HepG2 (cell line): ENCODE results near the gene ILKAP. TPM values are rescaled to one million over a fixed set of nuclear protein-coding genes. Genes with fewer than 3 reads are reported as not detected.

Experiments
- ASH2L ChIP-seq: fragments of 300-600, 200-600 bp; sonication (generic); IDR thresholded peaks from 2 replicates; pipeline ENCODE4 v1.7.0; 2017; ENCODE audit warnings: low read depth, mild to moderate bottlenecking, moderate library complexity, mixed read lengths, low read length; ENCODE audit not compliant: insufficient read length
- CSRNP1 ChIP-seq: sonication (generic); formaldehyde crosslinking; IDR thresholded peaks from 2 replicates; pipeline ENCODE4 v1.8.1; 2023; ENCODE audit warnings: mild to moderate bottlenecking, missing genetic modification reagents
- FOSL1 ChIP-seq: sonication (generic); formaldehyde crosslinking; IDR thresholded peaks from 2 replicates; pipeline ENCODE4 v1.9.0; 2021; ENCODE audit warnings: missing genetic modification reagents, borderline replicate concordance
- NR2F6 ChIP-seq, 2 experiments: IDR thresholded peaks; 2 replicates each; pipeline ENCODE4 v1.6.1; 2016; ENCODE audit warnings: antibody characterized with exemption in 1 of 2, mild to moderate bottlenecking in 1 of 2
- PHB2 ChIP-seq: fragments of 450-650 bp; IDR thresholded peaks from 2 replicates; pipeline ENCODE4 v1.6.1; 2018; ENCODE audit not compliant: partially characterized antibody
- PREB ChIP-seq: sonication (generic); formaldehyde crosslinking; IDR thresholded peaks from 2 replicates; pipeline ENCODE4 v1.4.0; 2020; ENCODE audit warnings: missing genetic modification reagents
- RAD21 ChIP-seq: fragments of 450-650 bp; formaldehyde crosslinking; IDR thresholded peaks from 2 replicates; pipeline ENCODE4 v1.5.0; 2020; ENCODE audit warnings: mild to moderate bottlenecking
- RERE ChIP-seq: IDR thresholded peaks from 2 replicates; pipeline ENCODE4 v1.6.1; 2016; ENCODE audit warnings: low read depth, missing genetic modification reagents, missing compliant biosample characterization
- RXRB ChIP-seq: IDR thresholded peaks from 2 replicates; pipeline ENCODE4 v1.6.1; 2016; ENCODE audit warnings: borderline replicate concordance, missing genetic modification reagents, missing compliant biosample characterization
- THAP11 ChIP-seq: IDR thresholded peaks from 2 replicates; pipeline ENCODE4 v1.6.1; 2016; ENCODE audit warnings: missing biosample characterization, missing genetic modification reagents
- TOPORS ChIP-seq: sonication (generic); formaldehyde crosslinking; IDR thresholded peaks from 2 replicates; pipeline ENCODE4 v1.8.0; 2023; ENCODE audit warnings: mild to moderate bottlenecking, missing genetic modification reagents
- ZNF180 ChIP-seq: sonication (generic); formaldehyde crosslinking; IDR thresholded peaks from 2 replicates; pipeline ENCODE4 v1.4.0; 2020; ENCODE audit warnings: low read depth, missing genetic modification reagents, borderline replicate concordance
- ZNF556 ChIP-seq: sonication (generic); formaldehyde crosslinking; IDR thresholded peaks from 2 replicates; pipeline ENCODE4 v1.4.0; 2020; ENCODE audit warnings: mild to moderate bottlenecking, missing genetic modification reagents, borderline replicate concordance
- ZNF574 ChIP-seq: sonication (generic); formaldehyde crosslinking; IDR thresholded peaks from 2 replicates; pipeline ENCODE4 v1.4.0; 2020; ENCODE audit warnings: missing genetic modification reagents
- ZNF605 ChIP-seq: sonication (generic); formaldehyde crosslinking; IDR thresholded peaks from 2 replicates; pipeline ENCODE4 v1.8.0; 2022; ENCODE audit warnings: mild to moderate bottlenecking, missing genetic modification reagents
- ZZZ3 ChIP-seq: sonication (generic); formaldehyde crosslinking; IDR thresholded peaks from 2 replicates; pipeline ENCODE4 v1.4.0; 2020; ENCODE audit warnings: missing genetic modification reagents, mild to moderate bottlenecking, borderline replicate concordance
- polyA plus RNA-seq, 8 experiments: library from polyadenylated mRNA; depleted of rRNA in 3 of 8; stranded (reverse) in 7 of 8; unstranded in 1 of 8; fragments of >200 nt; fragmentation: Illumina TruSeq in 4 of 8; extraction: Trizol in 4 of 8; gene quantifications; 2 replicates each; pipeline versions ENCODE4 v1.2.1 to v1.2.3, GENCODE V29; 2011 to 2016; ENCODE audit warnings: low read depth in 4 of 8, missing spikeins in 1 of 8, mixed read lengths in 1 of 8; ENCODE audit not compliant: insufficient read depth in 1 of 8
- total RNA-seq, 5 experiments: library from RNA; depleted of rRNA; stranded (reverse); fragments of >200 nt; fragmentation: Illumina TruSeq; extraction: Trizol; gene quantifications; 2 replicates each; pipeline ENCODE4 v1.2.3, GENCODE V29; 2016; ENCODE audit warnings: low read depth in 1 of 5
- TF ChIP-seq, protein P1 (sequence below): sonication (generic); formaldehyde crosslinking; IDR thresholded peaks from 2 replicates; pipeline ENCODE4 v1.4.0; 2020; ENCODE audit warnings: missing genetic modification reagents

Gene ILKAP
- total and polyA plus RNA-seq, 2 of the 13 experiments (the other 11 are each of a cell fraction or from before 2014, with no cell fraction given), result 29.6 to 33.1 TPM

- TF ChIP-seq ZNF574 (no peak), CSRNP1 (CRISPR knock-in tag) (no peak), ZNF180 (CRISPR knock-in tag) (no peak), PREB (no peak), FOSL1 (CRISPR knock-in tag) (no peak), NR2F6 (IDR thresholded peaks at IDR 0.05) (no peak), NR2F6 (CRISPR knock-in tag; IDR thresholded peaks at IDR 0.05) (no peak), PHB2 (no peak), RXRB (CRISPR knock-in tag) (no peak), ASH2L (no peak), TOPORS (CRISPR knock-in tag) (no peak), THAP11 (CRISPR knock-in tag) (no peak), ZZZ3 (no peak), RERE (no peak), ZNF556 (CRISPR knock-in tag) (no peak), RAD21 (peak; percentile 67), ZNF605 (CRISPR knock-in tag) (no peak)
- TF ChIP-seq, protein P1, sequence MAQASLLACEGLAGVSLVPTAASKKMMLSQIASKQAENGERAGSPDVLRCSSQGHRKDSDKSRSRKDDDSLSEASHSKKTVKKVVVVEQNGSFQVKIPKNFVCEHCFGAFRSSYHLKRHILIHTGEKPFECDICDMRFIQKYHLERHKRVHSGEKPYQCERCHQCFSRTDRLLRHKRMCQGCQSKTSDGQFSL (CRISPR knock-in tag), result no peak
Measured at GRCh38 chr2:238120463-238121298, 82.8 kb downstream of the ILKAP start (continued).
